ENCODE results near the gene SLC39A6.
"Not testable (repeated sequence)": the region's sequence is repeated elsewhere in the genome, so short reads cannot be mapped to it uniquely, and the experiment has no call there.

Gene SLC39A6, protein sequence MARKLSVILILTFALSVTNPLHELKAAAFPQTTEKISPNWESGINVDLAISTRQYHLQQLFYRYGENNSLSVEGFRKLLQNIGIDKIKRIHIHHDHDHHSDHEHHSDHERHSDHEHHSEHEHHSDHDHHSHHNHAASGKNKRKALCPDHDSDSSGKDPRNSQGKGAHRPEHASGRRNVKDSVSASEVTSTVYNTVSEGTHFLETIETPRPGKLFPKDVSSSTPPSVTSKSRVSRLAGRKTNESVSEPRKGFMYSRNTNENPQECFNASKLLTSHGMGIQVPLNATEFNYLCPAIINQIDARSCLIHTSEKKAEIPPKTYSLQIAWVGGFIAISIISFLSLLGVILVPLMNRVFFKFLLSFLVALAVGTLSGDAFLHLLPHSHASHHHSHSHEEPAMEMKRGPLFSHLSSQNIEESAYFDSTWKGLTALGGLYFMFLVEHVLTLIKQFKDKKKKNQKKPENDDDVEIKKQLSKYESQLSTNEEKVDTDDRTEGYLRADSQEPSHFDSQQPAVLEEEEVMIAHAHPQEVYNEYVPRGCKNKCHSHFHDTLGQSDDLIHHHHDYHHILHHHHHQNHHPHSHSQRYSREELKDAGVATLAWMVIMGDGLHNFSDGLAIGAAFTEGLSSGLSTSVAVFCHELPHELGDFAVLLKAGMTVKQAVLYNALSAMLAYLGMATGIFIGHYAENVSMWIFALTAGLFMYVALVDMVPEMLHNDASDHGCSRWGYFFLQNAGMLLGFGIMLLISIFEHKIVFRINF

DNA sequence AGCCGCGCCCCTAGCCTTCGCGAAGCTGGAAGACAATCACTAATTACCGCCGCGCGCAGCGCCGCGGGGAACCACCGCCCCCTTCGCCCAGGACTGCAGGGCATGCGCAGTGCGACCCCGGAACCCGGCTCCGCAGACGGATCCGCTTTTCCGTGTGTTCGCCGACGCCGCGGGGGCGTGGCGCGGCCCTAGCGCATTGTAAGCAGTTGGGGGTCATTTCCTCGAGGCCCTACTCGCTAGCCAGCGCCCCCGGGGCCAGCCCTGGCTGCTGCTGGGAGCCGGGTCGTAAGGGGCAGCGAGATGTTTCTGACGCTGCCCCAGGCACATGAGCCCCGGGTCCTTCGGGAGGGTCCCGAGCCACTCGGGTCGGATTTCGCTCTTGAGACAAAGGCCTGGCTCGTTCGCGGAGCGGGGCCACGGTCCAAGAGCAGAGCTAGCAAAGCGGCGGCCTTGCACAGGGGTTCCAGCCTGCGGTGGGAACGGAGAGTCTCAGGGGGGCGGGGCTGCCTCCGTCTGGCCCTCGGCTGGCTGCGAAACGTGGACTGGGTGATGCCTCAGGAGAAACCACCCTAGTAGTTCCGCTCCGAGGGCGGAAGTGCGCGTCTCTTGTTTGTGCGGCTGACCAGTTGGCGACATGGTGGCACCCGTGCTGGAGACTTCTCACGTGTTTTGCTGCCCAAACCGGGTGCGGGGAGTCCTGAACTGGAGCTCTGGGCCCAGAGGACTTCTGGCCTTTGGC is at the start of gene SLC39A6, which contains the start of gene ELP2:
Gene SLC39A6 (minus strand): TSS at position 41 of the 739 bp plus-strand sequence. CDS start 2,333 bp downstream, outside the sequence.
Gene ELP2 (plus strand): TSS at position 600 of the 739 bp plus-strand sequence. CDS start 35 bp downstream, at position 635.
- Mint-ChIP-seq H3K27ac (peak within 1 kb of the TSS; percentile 94), H3K4me3 (peak within 1 kb of the TSS; percentile 90), H3K36me3 (peaks cover 5% of the 10 kb centered on the region), H3K27me3 (no peaks in the 10 kb centered on the region), H3K9me3 (no peaks in the 10 kb centered on the region), H3K4me1 (peaks cover 63% of the 10 kb centered on the region)

DNA sequence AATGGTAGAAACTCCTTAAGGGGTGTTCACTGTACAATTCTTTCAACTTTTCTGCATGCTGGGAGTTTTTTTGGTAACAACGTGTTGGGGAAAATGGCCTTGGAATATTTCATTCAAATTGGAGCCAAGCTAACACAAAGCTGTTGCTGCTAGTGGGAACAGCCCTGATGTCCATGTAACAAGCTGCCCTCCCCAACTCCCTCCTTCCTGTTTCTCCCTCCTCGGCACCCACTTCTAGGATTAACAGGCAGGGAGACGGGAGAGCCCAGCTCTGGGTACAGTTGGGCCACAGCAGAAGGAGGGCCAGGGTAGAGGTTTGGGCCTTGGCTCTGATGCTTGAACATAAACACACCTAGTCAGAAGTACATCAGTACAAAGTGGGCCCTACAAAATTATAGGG is 48.8 kb upstream of the SLC39A6 start:
- no peak overlapping the region for H3K27ac Mint-ChIP-seq
- H3K36me3 Mint-ChIP-seq: peaks cover 8% of the 10 kb centered on the region
- no peak overlapping the region for H3K4me3 Mint-ChIP-seq
- H3K9me3 Mint-ChIP-seq: no peaks in the 10 kb centered on the region
- peaks cover 27% of the 10 kb centered on the region for H3K4me1 Mint-ChIP-seq
- H3K27me3 Mint-ChIP-seq: no peaks in the 10 kb centered on the region

DNA sequence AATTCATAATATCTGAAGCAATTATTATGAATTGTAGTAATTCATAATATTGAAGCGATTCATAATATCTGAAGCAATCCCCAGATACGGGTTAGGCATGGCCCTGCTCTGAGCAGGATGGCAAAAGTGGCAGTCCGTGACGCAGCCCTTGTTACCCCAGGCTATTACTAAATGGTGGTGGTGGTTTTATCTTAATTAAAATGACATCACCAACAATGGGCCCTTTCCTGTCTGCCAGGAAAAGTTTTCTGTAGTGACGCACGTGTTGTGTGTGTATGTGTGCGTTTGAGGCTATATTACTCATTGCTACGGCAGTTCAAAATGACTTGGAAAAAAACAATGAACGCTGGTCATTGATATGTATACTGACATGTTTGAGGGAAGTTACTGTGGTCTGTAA is 47.6 kb upstream of the SLC39A6 start:
- H3K27me3 Mint-ChIP-seq: no peaks in the 10 kb centered on the region
- peaks cover 27% of the 10 kb centered on the region for H3K4me1 Mint-ChIP-seq
- no peak overlapping the region for H3K27ac Mint-ChIP-seq
- no peaks in the 10 kb centered on the region for H3K9me3 Mint-ChIP-seq
- no peak overlapping the region for H3K4me3 Mint-ChIP-seq
- peaks cover 8% of the 10 kb centered on the region for H3K36me3 Mint-ChIP-seq

DNA sequence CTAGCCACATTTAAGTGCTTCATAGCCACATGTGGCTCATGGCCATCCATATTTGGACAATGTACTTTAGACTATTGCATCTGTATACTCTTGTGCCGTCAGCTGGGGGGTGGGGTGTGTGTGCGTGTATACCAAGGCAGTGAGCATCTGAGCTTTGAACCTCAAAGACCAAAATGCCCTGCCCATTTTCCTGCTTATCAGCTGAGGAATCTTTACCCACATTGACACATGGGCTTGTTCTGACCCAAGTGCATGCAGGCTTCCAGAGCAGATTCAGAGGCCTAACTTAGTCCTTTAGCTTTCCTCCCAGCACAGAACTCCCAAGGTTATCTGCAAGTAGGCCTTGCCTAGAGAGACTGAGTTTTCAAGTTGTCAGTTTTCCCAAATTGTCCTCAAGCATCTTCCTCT is 47.0 kb upstream of the SLC39A6 start:
- peaks cover 8% of the 10 kb centered on the region for H3K36me3 Mint-ChIP-seq
- no peaks in the 10 kb centered on the region for H3K27me3 Mint-ChIP-seq
- H3K27ac Mint-ChIP-seq: no peak overlapping the region
- H3K4me1 Mint-ChIP-seq: peaks cover 27% of the 10 kb centered on the region
- no peak overlapping the region for H3K4me3 Mint-ChIP-seq
- no peaks in the 10 kb centered on the region for H3K9me3 Mint-ChIP-seq

DNA sequence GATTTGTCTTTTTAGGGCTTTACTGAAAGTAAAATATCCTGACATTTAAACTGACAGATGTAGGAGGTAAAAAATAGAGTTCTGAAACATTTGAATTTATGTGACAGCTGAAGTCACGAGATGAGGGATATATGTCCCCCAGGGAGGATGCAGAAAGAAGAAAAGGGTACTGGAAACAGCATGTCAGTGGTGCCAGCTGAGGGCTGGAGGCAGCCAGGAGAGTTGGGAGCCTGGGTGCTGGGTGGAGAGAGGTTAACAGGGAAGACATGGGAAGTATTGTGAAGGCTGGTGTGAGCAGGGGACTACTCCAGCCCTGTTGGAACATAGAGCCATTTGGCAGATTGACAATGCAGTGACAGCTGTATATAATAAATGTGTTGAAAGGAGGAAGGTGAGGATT is 46.3 kb upstream of the SLC39A6 start:
- peaks cover 11% of the 10 kb centered on the region for H3K36me3 Mint-ChIP-seq
- peak overlapping the region; percentile 14 for H3K27ac Mint-ChIP-seq
- no peaks in the 10 kb centered on the region for H3K27me3 Mint-ChIP-seq
- no peak overlapping the region for H3K4me3 Mint-ChIP-seq
- peaks cover 23% of the 10 kb centered on the region for H3K4me1 Mint-ChIP-seq
- H3K9me3 Mint-ChIP-seq: no peaks in the 10 kb centered on the region

DNA sequence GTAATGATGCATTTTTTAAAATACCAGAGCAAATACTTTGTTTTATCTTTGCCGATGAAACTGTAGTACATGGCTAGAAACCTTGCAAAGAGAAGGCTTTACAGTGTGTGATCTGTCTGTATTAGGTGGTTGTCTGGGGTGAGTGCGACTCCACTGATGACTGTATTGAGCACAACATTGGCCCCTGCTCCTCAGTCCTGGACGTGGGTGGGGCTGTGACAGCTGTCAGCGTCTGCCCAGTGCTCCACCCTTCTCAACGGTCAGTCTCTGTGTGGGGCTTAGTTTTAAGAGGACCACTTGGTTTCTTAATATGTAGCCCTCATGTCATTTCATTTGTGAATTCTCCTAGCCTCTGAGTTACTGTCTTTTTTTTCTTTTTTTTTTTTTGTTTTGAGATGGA is 40.8 kb upstream of the SLC39A6 start:
- Mint-ChIP-seq H3K4me1 (no peaks in the 10 kb centered on the region), H3K9me3 (no peaks in the 10 kb centered on the region), H3K27ac (no peak overlapping the region), H3K36me3 (peaks cover 13% of the 10 kb centered on the region), H3K27me3 (no peaks in the 10 kb centered on the region), H3K4me3 (no peak overlapping the region)

DNA sequence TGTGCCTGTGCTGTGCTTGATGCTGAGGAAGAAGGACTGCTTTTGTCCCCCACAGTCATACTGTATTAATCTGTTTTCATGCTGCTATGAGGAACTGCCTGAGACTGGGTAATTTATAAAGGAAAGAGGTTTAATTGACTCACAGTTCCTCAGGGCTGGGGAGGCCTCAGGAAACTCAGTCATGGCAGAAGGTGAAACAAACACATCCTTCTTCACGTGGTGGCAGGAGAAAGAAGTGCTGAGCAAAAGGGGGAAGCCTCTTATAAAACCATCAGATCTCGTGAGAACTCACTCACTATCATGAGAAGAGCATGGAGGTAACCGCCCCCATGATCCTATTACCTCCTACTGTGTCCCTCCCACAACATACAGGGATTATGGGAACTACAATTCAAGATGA is 39.2 kb upstream of the SLC39A6 start:
- peaks cover 18% of the 10 kb centered on the region for H3K36me3 Mint-ChIP-seq
- not testable (repeated sequence) for H3K27me3 Mint-ChIP-seq, H3K27ac Mint-ChIP-seq, H3K9me3 Mint-ChIP-seq, H3K4me3 Mint-ChIP-seq, H3K4me1 Mint-ChIP-seq

DNA sequence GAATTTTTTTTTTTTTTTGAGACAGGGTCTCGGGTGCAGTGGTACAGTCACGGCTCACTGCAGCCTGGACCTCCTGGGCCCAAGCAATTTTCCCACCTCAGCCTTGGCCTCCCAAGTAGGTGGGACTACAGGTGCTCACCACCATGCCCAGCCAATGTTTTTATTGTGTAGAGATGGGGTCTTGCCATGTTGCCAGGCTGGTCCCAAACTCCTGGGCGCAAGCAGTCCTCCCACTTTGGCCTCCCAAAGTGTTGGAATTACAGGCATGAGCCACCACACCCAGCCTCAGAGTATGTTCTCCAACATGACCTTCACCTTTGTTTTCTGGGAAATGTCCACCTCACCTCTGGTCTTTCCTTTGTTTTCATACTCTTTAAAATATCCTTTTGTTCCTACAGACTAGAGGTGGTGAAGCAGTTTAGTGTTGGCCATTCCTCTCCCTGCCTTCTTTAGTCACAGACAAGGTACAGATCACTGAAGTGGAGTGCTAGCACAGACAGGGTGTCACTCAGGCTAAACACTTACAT is 38.6 kb upstream of the SLC39A6 start:
- Mint-ChIP-seq H3K4me1 (no peaks in the 10 kb centered on the region), H3K4me3 (no peak overlapping the region), H3K36me3 (peaks cover 18% of the 10 kb centered on the region), H3K9me3 (no peaks in the 10 kb centered on the region), H3K27ac (no peak overlapping the region), H3K27me3 (no peaks in the 10 kb centered on the region)

DNA sequence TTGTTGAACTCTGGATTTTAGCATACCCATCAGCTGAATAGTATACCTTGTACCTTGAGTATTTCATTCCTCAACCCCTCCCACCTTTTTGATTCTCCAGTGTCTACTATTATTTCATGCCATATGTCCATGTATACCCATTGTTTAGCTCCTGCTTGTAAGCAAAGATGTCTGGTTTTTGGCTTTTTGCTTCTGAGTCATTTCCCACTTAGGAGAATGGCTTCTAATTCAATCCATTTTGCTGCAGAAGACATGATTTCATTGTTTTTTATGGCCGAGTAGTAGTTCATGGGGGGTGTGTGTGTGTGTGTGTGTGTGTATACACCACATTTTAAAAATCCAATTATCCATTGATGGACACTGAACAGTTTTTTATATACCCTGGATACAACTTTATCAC is 33.8 kb upstream of the SLC39A6 start:
- Mint-ChIP-seq H3K4me1 (peaks cover 23% of the 10 kb centered on the region), H3K4me3 (no peak overlapping the region), H3K27me3 (no peaks in the 10 kb centered on the region), H3K9me3 (no peaks in the 10 kb centered on the region), H3K27ac (no peak overlapping the region), H3K36me3 (peaks cover 24% of the 10 kb centered on the region)

DNA sequence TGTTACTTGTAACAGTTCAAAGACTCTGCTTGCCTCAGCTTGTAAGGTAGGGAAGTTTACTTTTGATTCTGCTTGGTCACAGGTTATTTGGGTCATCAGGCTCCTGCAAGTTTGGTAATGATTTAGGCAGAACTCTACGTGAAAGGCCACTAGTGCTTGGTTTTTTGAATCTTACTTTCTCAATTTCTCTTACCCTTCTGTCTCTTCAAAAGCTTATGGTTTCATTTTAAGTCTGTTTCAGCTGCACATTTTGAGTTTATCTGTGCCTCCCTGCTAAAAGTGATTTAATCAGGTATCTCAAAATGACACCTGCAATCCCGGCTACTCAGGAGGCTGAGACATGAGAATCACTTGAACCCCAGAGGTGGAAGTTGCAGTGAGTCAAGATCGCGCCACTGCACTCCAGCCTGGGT is 31.8 kb upstream of the SLC39A6 start:
- H3K4me1 Mint-ChIP-seq: peaks cover 33% of the 10 kb centered on the region
- no peak overlapping the region for H3K4me3 Mint-ChIP-seq
- H3K27ac Mint-ChIP-seq: peak overlapping the region; percentile 4
- H3K9me3 Mint-ChIP-seq: no peaks in the 10 kb centered on the region
- H3K27me3 Mint-ChIP-seq: no peaks in the 10 kb centered on the region
- H3K36me3 Mint-ChIP-seq: peaks cover 25% of the 10 kb centered on the region

DNA sequence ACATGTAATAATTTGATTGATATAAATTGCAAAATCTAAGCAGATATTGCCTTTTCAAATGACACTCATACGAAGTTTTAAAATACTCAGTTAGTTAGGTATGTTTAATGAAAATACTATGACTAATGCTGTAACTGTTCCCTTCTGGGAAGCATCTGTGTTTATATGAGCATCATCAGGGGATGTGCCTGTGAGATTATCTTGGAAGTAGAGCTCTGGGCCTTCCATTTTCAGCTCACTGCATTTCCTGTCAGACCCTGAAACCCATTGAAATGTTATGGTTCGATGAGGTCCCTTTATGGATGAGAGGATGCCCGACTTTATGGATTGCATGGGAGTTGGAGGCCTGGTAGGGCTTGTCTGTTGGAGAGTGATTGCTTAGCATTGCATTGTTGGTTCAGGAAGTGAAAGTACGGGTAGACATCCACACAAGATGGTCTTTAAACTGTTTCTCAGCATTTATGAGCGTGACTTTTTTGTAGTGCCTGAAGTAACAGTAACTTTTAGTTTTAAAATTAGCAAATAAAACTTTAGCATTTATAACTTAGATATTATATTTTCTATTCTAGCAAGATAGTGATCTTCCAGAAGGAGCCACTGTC is 29.2 kb upstream of the SLC39A6 start:
- Mint-ChIP-seq H3K27ac (no peak overlapping the region), H3K4me3 (no peak overlapping the region), H3K9me3 (no peaks in the 10 kb centered on the region), H3K27me3 (no peaks in the 10 kb centered on the region), H3K4me1 (peaks cover 38% of the 10 kb centered on the region), H3K36me3 (peaks cover 25% of the 10 kb centered on the region)

DNA sequence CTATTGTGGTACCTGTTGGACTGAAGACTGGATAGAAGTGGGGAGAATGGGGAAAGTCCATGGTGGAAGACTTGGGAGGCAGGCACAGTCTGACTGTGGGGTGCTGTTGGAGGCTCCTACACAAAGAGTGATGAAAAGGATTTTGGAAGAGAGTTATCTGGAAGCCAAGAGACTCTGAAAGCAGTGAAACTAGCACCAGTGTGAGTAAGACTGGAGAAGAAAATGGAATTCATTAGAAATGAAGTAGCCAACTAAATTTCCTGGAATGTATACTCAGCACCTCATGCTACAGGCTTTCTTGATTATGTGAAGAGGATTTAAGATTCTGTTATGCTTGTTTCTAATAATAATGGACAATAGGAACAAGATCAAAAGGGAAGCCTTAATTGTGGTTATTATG is 28.3 kb upstream of the SLC39A6 start:
- Mint-ChIP-seq H3K9me3 (no peaks in the 10 kb centered on the region), H3K36me3 (peaks cover 29% of the 10 kb centered on the region), H3K4me3 (peak overlapping the region; percentile 1), H3K27me3 (no peaks in the 10 kb centered on the region), H3K4me1 (peaks cover 41% of the 10 kb centered on the region), H3K27ac (peak overlapping the region; percentile 56)

DNA sequence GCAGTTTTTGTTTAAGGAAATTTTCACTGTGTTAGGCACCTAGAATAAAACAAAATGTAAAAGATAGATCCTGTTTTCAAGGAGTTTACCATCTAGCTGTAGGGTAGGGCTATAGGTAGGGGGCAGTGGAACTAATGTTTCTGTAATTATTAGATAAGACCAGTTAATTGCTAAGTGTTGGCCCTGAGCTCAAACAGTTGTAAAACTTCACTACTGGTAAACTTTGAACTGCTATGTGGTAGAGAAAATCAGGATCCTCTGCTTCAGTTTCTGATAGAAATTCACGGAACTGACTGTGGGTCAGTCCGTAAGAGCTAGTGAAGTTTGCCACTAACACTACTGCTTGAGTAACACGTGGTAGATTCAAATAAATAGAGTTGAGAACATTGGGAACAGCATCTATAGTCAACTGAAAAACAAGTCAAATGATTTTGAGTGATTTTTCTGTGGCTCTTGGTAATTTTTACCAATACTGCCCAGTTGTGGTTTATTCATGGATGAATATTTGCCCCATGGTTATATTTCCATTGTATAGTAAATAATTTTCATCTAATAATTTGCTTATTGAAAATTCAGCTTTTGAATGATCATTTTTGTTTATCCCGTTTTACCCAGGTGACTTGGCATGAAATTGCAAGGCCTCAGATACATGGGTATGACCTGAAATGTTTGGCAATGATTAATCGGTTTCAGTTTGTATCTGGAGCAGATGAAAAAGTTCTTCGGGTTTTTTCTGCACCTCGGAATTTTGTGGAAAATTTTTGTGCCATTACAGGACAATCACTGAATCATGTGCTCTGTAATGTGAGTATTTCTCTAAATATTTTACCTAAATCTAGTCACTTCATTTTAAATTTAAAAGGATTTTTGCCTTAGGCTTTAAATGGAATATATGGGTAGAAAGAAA is 27.0 kb upstream of the SLC39A6 start:
- H3K4me3 Mint-ChIP-seq: no peak overlapping the region
- H3K36me3 Mint-ChIP-seq: peaks cover 30% of the 10 kb centered on the region
- peaks cover 38% of the 10 kb centered on the region for H3K4me1 Mint-ChIP-seq
- no peaks in the 10 kb centered on the region for H3K27me3 Mint-ChIP-seq
- H3K9me3 Mint-ChIP-seq: no peaks in the 10 kb centered on the region
- H3K27ac Mint-ChIP-seq: no peak overlapping the region

DNA sequence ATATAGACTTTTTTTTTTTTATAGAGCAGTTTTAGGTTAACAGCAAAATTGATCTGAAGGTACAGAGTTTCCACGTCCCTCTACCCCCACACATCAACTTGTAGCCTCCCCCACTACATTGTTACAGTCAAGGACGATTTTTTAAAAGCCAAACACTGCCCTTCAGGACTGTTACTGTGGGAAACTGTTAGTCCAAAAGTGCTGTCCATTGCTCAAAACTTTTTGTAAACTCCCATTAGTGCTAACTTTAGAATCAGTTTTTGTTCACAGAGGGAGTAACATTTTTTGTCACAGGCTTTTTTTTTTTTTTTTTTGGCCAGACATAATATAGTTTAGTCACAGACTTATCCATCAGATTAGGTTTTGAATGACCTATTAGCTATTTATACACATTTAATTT is 24.6 kb upstream of the SLC39A6 start:
- peaks cover 22% of the 10 kb centered on the region for H3K36me3 Mint-ChIP-seq
- no peaks in the 10 kb centered on the region for H3K9me3 Mint-ChIP-seq
- H3K4me1 Mint-ChIP-seq: peaks cover 32% of the 10 kb centered on the region
- no peak overlapping the region for H3K27ac Mint-ChIP-seq
- no peaks in the 10 kb centered on the region for H3K27me3 Mint-ChIP-seq
- H3K4me3 Mint-ChIP-seq: no peak overlapping the region
